WTC11 (cell line): ENCODE results near the gene NCOA6.

Source experiments
- JUN ChIP-seq: sonication (generic); formaldehyde crosslinking; IDR thresholded peaks from 2 replicates; pipeline ENCODE4 v1.8.0; 2023; ENCODE audit warnings: mild to moderate bottlenecking, missing genetic modification reagents
- KAT7 ChIP-seq: sonication (generic); formaldehyde crosslinking; IDR thresholded peaks from 2 replicates; pipeline ENCODE4 v1.8.1; 2023; ENCODE audit warnings: missing genetic modification reagents, mild to moderate bottlenecking, borderline replicate concordance
- TEAD4 ChIP-seq: sonication (generic); formaldehyde crosslinking; IDR thresholded peaks from 2 replicates; pipeline ENCODE4 v1.8.0; 2022; ENCODE audit warnings: mild to moderate bottlenecking, missing genetic modification reagents
- TF ChIP-seq, protein P1 (sequence below): sonication (generic); formaldehyde crosslinking; IDR thresholded peaks from 2 replicates; pipeline ENCODE4 v1.8.0; 2022; ENCODE audit warnings: mild to moderate bottlenecking, missing genetic modification reagents
- TF ChIP-seq, protein P2 (sequence below): sonication (generic); formaldehyde crosslinking; IDR thresholded peaks from 2 replicates; pipeline ENCODE4 v1.8.1; 2023; ENCODE audit warnings: mild to moderate bottlenecking, missing genetic modification reagents, borderline replicate concordance
- TF ChIP-seq, protein P3 (sequence below): fragments of 200-600 bp; IDR thresholded peaks from 2 replicates; pipeline ENCODE4 v1.8.0; 2022; ENCODE audit warnings: antibody characterized with exemption

GRCh38 chr20:34673412-34673811 lies 152.0 kb downstream of the NCOA6 start:
- TF ChIP-seq, protein P1, sequence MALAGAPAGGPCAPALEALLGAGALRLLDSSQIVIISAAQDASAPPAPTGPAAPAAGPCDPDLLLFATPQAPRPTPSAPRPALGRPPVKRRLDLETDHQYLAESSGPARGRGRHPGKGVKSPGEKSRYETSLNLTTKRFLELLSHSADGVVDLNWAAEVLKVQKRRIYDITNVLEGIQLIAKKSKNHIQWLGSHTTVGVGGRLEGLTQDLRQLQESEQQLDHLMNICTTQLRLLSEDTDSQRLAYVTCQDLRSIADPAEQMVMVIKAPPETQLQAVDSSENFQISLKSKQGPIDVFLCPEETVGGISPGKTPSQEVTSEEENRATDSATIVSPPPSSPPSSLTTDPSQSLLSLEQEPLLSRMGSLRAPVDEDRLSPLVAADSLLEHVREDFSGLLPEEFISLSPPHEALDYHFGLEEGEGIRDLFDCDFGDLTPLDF (CRISPR knock-in tag), result no peak
- TF ChIP-seq, protein P2, sequence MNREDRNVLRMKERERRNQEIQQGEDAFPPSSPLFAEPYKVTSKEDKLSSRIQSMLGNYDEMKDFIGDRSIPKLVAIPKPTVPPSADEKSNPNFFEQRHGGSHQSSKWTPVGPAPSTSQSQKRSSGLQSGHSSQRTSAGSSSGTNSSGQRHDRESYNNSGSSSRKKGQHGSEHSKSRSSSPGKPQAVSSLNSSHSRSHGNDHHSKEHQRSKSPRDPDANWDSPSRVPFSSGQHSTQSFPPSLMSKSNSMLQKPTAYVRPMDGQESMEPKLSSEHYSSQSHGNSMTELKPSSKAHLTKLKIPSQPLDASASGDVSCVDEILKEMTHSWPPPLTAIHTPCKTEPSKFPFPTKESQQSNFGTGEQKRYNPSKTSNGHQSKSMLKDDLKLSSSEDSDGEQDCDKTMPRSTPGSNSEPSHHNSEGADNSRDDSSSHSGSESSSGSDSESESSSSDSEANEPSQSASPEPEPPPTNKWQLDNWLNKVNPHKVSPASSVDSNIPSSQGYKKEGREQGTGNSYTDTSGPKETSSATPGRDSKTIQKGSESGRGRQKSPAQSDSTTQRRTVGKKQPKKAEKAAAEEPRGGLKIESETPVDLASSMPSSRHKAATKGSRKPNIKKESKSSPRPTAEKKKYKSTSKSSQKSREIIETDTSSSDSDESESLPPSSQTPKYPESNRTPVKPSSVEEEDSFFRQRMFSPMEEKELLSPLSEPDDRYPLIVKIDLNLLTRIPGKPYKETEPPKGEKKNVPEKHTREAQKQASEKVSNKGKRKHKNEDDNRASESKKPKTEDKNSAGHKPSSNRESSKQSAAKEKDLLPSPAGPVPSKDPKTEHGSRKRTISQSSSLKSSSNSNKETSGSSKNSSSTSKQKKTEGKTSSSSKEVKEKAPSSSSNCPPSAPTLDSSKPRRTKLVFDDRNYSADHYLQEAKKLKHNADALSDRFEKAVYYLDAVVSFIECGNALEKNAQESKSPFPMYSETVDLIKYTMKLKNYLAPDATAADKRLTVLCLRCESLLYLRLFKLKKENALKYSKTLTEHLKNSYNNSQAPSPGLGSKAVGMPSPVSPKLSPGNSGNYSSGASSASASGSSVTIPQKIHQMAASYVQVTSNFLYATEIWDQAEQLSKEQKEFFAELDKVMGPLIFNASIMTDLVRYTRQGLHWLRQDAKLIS, result no peak
- no peak for TF ChIP-seq TEAD4 (CRISPR knock-in tag)
- TF ChIP-seq JUN (CRISPR knock-in tag), result no peak
- TF ChIP-seq, protein P3, sequence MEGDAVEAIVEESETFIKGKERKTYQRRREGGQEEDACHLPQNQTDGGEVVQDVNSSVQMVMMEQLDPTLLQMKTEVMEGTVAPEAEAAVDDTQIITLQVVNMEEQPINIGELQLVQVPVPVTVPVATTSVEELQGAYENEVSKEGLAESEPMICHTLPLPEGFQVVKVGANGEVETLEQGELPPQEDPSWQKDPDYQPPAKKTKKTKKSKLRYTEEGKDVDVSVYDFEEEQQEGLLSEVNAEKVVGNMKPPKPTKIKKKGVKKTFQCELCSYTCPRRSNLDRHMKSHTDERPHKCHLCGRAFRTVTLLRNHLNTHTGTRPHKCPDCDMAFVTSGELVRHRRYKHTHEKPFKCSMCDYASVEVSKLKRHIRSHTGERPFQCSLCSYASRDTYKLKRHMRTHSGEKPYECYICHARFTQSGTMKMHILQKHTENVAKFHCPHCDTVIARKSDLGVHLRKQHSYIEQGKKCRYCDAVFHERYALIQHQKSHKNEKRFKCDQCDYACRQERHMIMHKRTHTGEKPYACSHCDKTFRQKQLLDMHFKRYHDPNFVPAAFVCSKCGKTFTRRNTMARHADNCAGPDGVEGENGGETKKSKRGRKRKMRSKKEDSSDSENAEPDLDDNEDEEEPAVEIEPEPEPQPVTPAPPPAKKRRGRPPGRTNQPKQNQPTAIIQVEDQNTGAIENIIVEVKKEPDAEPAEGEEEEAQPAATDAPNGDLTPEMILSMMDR, result no peak
- no peak for TF ChIP-seq KAT7
